Right atrium auricular region (tissue), 2 donors: ENCODE measurements around the gene ZGPAT. TPM values are rescaled to one million over a fixed set of nuclear protein-coding genes. Genes with fewer than 3 reads are reported as not detected.

Experiments
- DNase-seq: peaks from one replicate; pipeline ENCODE4 v3.0.0-alpha.2; 2019; ENCODE audit warnings: low spot score
- H3K27ac ChIP-seq, 2 donors: fragments of 200-600 bp; sonication (generic); 1 replicate in 1 of 2; 2 replicates in 1 of 2; pipeline ENCODE4 v1.5.1; 2016 to 2019
- H3K27me3 ChIP-seq, 2 donors: fragments of 200-600 bp; sonication (generic); one replicate each; pipeline versions ENCODE4 v1.5.1 to v1.6.0; 2017 to 2019
- H3K36me3 ChIP-seq: fragments of 200-600 bp; sonication (generic); one replicate; pipeline ENCODE4 v1.5.1; 2016
- H3K4me1 ChIP-seq, 2 donors: fragments of 200-600 bp; sonication (generic); one replicate each; pipeline versions ENCODE4 v1.5.1 to v1.6.0; 2017 to 2019
- H3K4me3 ChIP-seq, 2 donors: fragments of 200-600 bp; sonication (generic); 1 replicate in 1 of 2; 2 replicates in 1 of 2; pipeline ENCODE4 v1.5.1; 2017 to 2019; ENCODE audit warnings: mild to moderate bottlenecking in 1 of 2, moderate library complexity in 1 of 2
- H3K9me3 ChIP-seq, 2 donors: fragments of 200-600 bp; sonication (generic); one replicate each; pipeline ENCODE4 v1.5.1; 2019
- total RNA-seq, 2 donors: library from RNA; depleted of rRNA; stranded (reverse); fragments of >200 nt; gene quantifications; one replicate each; pipeline ENCODE4 v1.1.0, GENCODE V29; 2016
- TF ChIP-seq, protein P1 (sequence below), 2 donors: fragments of 200-600 bp; sonication (generic); IDR thresholded peaks; one replicate each; pipeline ENCODE4 v1.5.1; 2019; ENCODE audit warnings: antibody characterized with exemption in 2 of 2

Gene ZGPAT
- total RNA-seq, 2 donors from 2014 or later, result 11.9 to 15.1 TPM

DNA sequence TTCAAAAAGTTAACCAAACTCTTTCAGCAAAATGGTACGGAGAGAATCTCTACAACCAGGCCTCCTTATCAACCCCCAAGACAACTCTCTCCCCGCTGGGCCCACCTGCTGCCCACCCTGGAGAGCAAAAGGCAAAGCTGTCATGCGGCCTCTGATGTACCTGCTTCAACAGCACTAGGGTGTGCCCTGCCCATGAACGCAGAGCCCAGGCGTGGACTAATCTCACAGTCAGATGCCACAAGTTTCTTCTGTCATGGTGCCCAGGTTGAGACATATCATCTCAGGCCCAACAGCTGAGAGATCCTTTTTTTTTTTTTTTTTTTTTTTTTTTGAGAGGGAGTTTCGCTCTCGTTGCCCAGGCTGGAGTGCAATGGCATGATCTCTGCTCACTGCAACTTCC is 58.1 kb downstream of the ZGPAT start:
- DNase-seq, result no peak
- Histone ChIP-seq H3K9me3 (no peaks in the 10 kb centered on the region), H3K27ac (no peak overlapping the region), H3K27me3 (no peaks in the 10 kb centered on the region), H3K4me3 (no peak overlapping the region), H3K4me1 (peaks cover 0 to 5% of the 10 kb centered on the region in 2 donors), H3K36me3 (peaks cover 41% of the 10 kb centered on the region)
- TF ChIP-seq, protein P1, sequence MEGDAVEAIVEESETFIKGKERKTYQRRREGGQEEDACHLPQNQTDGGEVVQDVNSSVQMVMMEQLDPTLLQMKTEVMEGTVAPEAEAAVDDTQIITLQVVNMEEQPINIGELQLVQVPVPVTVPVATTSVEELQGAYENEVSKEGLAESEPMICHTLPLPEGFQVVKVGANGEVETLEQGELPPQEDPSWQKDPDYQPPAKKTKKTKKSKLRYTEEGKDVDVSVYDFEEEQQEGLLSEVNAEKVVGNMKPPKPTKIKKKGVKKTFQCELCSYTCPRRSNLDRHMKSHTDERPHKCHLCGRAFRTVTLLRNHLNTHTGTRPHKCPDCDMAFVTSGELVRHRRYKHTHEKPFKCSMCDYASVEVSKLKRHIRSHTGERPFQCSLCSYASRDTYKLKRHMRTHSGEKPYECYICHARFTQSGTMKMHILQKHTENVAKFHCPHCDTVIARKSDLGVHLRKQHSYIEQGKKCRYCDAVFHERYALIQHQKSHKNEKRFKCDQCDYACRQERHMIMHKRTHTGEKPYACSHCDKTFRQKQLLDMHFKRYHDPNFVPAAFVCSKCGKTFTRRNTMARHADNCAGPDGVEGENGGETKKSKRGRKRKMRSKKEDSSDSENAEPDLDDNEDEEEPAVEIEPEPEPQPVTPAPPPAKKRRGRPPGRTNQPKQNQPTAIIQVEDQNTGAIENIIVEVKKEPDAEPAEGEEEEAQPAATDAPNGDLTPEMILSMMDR (IDR thresholded peaks at IDR 0.05), result no peak

- TF ChIP-seq, protein P1 (IDR thresholded peaks at IDR 0.05), result no peak
- H3K36me3 ChIP-seq, result peaks cover 38% of the 10 kb centered on the region
- no peaks in the 10 kb centered on the region for H3K27me3 ChIP-seq
- H3K9me3 ChIP-seq, result no peaks in the 10 kb centered on the region
- no peak for DNase-seq
- peaks cover 0 to 5% of the 10 kb centered on the region in 2 donors for H3K4me1 ChIP-seq
- H3K4me3 ChIP-seq, result no peak overlapping the region
- H3K27ac ChIP-seq, result no peak overlapping the region
Measured at GRCh38 chr20:63766695-63767426, 59.0 kb downstream of the ZGPAT start.

- Histone ChIP-seq H3K4me3 (no peak overlapping the region), H3K27ac (no peak overlapping the region), H3K27me3 (no peaks in the 10 kb centered on the region), H3K4me1 (peaks cover 0 to 8% of the 10 kb centered on the region in 2 donors), H3K36me3 (peaks cover 35% of the 10 kb centered on the region), H3K9me3 (no peaks in the 10 kb centered on the region)
- DNase-seq, result no peak
- TF ChIP-seq, protein P1 (IDR thresholded peaks at IDR 0.05), result no peak
Measured at GRCh38 chr20:63767456-63767855, 59.6 kb downstream of the ZGPAT start.

DNA sequence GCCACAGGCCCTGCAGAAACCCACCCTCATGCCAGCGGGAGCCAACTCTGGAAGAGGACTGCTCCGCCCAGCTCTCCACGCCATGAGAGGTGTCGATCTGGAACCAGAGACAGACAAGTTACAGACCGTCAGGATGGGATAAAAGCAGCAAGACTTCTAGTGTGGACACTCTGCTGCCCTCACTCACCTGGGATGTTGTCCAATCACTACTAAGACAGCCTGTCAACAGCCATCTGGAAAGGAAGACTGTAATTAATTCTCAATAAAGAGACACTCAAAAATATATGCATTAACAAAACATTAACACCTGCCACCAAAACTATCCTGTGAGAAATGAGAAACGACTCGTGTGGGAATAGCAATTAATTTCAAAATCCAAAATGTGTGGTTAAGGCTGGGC is 60.0 kb downstream of the ZGPAT start:
- DNase-seq, result no peak
- Histone ChIP-seq H3K4me3 (no peak overlapping the region), H3K4me1 (peaks cover 0 to 12% of the 10 kb centered on the region in 2 donors), H3K27me3 (no peaks in the 10 kb centered on the region), H3K27ac (no peak overlapping the region), H3K36me3 (peaks cover 33% of the 10 kb centered on the region), H3K9me3 (no peaks in the 10 kb centered on the region)
- TF ChIP-seq, protein P1 (IDR thresholded peaks at IDR 0.05), result no peak

DNA sequence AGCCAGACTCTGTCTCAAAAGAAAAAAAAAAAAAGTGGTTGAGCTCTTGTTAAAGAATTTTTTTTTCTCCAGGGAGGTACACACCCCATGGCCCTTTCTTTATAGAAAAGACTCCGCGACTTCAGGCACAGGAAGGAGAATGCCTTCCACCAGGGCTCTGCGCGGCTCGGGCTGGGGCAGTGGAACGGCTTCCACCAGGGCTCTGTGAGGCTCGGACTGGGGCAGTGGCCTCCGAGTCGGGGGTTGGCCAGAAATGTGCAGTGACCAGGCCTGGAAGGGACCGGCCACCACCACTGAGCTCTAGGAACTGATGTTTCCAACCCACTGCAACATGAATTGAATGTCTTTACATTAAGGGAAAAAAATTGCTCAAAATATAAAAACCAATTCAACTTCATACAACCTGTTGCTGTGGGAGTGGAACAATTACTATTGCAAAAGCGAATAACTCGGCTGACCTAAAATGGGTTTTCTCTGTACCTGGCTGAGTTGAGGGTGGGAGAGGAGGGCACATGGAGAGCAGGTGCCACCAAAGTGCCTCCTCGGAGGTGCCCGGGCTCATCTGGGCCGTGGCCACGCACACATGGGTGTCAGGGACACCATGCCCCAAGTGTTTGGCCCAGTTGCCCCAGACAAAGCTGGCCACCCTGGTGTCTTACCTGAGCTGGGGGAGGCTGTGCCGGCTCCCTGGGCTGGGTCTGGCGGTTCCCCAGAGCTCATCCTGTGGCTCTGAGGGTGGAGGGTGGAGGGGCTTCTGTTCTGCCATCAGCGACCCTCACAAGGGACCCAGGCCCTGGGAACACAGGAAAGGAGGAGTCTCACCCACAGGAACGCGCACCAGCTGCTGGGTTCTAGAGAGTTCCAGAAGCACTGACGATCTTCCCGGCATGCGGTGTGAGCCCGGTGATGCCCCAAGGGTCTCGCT is 61.0 kb downstream of the ZGPAT start:
- H3K27me3 ChIP-seq, result no peaks in the 10 kb centered on the region
- no peak for DNase-seq
- H3K4me3 ChIP-seq, result no peak overlapping the region
- H3K36me3 ChIP-seq, result peaks cover 24% of the 10 kb centered on the region
- H3K9me3 ChIP-seq, result no peaks in the 10 kb centered on the region
- TF ChIP-seq, protein P1 (IDR thresholded peaks at IDR 0.05), result no peak
- peaks cover 0 to 14% of the 10 kb centered on the region in 2 donors for H3K4me1 ChIP-seq
- H3K27ac ChIP-seq, result no peak overlapping the region
